Measurements from ENCODE around the gene SETD2.
A peak's percentile ranks its signal among the peaks of the same experiment; 100 is the strongest.
"Not testable (repeated sequence)": the region's sequence is repeated elsewhere in the genome, so short reads cannot be mapped to it uniquely, and the experiment has no call there.

SETD2 gene

DNA sequence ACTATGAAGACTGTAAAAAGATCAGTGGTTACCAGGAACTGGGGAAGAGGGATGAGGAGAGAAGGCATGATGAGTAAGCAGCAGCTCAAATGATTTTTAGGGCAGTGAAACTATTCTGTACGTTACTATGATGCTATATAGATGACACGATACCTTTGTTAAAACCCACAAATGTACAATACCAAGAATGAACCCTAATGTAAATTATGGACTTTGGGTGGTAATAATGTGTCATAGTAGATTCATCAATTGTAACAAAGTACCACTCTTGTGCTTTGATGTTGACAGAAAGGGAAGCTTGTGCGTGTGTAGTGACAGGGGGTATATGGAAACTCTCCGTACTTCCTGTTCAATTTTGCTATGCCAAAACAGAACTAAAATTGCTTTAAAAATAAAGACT lies 132.9 kb downstream of the SETD2 start:
- DNase-seq, result peak; percentile 31

GRCh38 chr3:47028667-47029066 lies 135.2 kb downstream of the SETD2 start:
- DNase-seq, result no peak

GRCh38 chr3:47028146-47028545 lies 135.8 kb downstream of the SETD2 start:
- no peak for DNase-seq

DNA sequence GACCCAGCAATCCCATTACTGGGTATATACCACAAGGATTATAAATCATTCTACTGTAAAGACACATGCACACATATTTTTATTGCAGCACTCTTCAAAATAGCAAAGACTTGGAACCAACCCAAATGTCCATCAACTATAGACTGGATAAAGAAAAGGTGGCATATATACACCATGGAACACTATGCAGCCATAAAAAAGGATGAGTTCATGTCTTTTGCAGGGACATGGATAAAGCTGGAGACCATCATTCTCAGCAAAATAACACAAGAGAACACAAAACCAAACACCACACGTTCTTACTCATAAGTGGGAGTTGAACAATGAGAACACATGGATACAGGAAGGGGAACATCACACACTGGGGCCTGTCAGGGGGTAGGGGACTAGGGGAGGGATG lies 137.5 kb downstream of the SETD2 start:
- not testable (repeated sequence) for DNase-seq

GRCh38 chr3:47024932-47025331 lies 139.0 kb downstream of the SETD2 start:
- DNase-seq, result no peak

DNA sequence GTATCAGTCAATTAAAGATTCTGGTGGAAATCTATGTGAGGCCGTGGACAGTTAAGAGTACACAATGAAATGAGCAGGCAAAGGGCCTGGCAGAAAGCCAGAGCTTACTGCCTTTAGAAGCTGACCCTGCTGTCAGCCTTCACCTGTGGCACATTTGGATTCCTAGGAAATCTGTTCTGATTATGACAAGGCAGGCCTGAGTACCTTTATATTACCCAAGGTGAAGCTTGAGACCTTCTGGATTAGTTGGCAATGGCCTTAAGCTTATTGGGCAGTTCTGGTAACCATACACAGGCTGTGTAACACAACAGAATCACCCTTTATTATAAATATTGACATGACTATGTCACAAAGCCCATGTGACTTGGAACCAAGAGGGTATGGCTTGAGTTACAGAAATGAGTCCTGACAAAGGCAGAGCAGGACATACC lies 141.3 kb downstream of the SETD2 start:
- no peak for DNase-seq

DNA sequence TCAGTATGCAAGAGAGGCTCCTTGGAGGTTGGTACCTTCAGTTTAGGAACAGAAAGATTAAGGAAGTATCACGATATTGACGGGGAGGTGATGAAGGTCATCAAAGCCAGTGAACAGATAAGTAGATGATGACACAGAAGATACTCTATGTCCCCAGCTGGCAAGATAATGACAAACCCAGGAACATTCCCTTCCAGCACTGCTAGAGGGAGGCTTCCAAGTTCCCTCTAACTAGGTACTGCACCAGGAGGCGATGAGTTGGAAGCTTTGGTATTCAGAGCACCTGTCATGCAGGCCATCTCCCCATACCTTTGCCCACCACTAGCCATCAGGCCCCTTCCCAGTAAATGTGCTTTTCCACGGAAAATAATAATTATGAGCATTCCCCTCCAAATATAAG lies 143.6 kb downstream of the SETD2 start:
- no peak for DNase-seq

DNA sequence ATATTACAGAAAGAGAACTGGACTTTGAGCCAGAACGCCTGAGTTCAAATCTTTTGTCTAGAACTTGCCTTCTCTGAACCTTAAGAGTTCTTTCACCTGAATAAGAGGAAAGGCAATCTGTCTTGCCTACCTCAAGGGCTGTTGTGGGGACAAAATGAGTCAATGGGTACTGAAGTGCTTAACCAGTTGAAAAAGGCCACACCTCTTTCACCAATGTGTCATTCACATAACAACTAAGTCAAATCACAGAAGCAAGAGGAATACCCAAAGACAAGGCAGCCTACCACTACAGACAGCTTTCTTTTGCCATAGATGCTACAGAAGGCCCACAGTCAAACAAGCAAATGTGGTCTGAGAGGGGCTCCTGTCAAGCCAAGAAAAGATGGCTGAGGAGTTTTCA lies 144.7 kb downstream of the SETD2 start:
- no peak for DNase-seq

- DNase-seq, result no peak
Measured at GRCh38 chr3:47018269-47018611, 145.7 kb downstream of the SETD2 start.

DNA sequence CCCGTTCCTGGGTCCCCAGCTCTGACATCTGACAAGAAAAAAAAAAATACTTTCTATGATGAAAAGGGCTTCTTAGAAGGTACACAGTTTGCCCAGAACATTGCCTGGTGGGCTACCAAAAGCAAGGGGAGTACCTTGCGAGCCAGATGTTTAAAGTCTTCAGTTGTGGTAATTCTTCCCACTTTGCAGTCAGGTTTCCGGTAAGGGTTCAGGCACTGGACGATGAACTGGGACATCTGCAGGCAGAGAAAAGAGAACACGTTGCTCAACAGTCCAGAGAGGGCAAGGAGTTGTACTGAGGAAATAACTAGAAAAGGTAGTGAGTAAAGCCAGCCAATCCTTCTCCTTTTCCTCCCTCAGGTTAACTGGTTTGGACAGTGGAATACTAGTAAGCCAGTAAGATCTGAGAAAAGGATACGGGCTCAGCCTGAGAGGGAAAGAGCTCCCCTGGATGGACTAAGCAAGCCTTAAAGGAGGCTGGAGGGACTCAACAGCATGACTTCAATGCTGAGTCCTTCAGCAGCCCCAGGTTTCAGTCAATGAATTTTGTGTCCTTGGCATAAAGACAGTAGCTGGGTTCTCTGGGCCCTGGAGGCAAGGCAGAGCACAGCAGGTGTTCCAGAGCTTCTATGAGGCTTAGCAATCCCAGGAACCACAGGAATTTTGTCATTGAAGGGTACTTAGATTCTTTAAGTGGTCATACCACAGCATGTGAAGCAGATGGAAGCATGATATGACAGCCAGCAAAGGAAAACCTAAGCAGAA lies 146.2 kb downstream of the SETD2 start:
- DNase-seq, result no peak

DNA sequence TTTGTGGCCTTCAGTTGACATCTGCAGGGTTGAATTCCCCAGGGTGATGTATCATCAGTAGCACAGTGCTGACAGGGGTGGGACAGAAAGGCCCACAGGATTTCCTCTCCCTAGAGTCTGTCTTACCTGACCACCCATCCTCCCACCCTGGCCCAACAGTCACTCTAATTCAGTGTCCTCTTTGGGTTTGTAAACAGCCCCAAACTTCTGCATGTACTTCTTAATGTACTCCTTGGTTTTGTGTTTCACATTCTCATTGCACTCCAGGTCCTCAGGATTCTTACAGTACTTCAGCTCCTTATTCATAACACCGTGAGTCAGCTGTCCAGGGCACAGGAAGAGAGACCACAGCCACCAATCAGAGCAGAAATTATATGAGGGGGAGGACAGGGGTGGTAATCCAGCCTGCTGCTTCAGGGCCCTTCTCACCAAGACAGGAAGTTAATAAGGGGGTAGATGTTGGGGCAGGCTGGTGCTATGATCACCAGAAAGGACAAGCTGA lies 146.9 kb downstream of the SETD2 start:
- no peak for DNase-seq

DNA sequence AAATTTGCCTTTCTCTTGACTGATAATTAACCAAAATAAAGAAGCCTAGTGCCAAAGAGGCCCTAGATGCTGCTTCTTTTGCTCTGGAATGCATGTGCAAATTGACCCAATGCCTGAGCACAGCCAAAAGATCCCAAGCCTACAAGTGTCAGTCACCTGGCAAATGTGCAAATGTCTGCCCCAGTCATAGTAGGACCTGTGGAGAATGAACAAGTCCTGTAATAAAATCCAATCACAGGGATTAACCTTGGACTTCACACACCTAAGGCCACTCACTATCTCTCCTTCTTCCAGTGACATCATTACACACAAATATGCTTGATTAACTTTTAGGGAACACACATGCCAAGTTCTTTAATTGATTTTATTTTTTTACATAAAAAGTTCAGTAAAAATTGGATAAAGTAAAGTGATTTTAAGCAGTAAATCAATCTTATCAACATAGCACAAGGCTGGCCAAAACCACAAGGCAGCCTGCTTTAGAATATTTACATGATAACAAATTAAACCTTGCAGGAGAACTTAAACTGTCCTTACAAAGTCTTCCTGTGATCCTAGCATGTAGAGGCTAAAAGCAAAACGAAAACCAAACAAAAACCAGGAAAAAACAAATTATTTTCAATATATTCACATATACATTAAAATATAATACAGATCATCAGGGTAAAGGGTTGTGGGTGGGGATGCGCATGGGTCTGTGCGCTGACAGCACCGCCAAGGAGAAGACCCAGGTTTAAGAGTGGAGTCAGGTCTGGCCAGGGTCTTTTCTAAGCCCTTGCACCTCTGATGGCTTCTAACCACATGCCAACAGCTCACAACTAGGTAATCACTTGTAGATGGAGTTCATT lies 147.6 kb downstream of the SETD2 start:
- no peak for DNase-seq

DNA sequence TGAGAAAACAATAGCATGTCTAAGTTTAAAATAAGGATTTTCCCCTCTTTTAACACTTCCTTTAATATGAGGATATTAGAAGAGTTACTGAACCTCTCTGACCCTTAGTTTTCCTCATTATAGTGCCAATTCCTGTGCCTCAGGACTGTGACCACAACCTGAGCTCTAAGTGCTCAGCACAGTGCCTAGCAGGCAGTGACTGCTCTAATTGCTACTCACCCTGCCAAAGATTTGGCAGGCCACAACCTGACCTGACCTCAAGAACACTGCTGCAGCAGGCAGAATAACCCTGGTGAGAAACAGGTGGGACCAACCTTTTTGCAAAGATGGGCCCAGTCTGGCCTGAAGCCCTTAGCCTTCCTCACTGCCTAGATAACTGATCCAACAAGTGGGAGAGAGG lies 148.8 kb downstream of the SETD2 start:
- DNase-seq, result no peak

DNA sequence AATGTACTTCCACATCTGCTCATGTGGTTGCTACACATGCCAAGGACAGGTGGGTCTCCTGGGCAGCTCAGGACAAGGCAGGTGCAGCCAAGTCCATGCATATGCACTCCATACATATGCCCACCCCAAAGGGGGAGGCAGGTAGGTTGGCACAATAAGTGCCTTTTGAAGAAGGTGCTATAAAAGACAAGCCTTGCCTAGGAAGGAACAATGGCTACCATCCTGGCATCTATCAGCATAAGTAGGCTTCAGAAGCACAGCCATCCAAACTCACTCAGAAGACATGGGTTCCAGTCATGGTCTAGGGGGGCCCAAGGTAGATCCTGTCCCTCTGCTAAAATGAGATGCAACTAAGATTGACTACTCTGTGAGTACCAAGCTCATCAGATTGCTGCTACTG lies 149.9 kb downstream of the SETD2 start:
- no peak for DNase-seq

- no peak for DNase-seq
Measured at GRCh38 chr3:47013231-47013630, 150.7 kb downstream of the SETD2 start.

GRCh38 chr3:47012342-47013230 lies 151.3 kb downstream of the SETD2 start:
- no peak for DNase-seq

GRCh38 chr3:47011371-47011770 lies 152.5 kb downstream of the SETD2 start:
- no peak for DNase-seq

- no peak for DNase-seq
Measured at GRCh38 chr3:47010910-47011309, 153.0 kb downstream of the SETD2 start.

GRCh38 chr3:47010111-47010712 lies 153.7 kb downstream of the SETD2 start:
- DNase-seq, result no peak

DNA sequence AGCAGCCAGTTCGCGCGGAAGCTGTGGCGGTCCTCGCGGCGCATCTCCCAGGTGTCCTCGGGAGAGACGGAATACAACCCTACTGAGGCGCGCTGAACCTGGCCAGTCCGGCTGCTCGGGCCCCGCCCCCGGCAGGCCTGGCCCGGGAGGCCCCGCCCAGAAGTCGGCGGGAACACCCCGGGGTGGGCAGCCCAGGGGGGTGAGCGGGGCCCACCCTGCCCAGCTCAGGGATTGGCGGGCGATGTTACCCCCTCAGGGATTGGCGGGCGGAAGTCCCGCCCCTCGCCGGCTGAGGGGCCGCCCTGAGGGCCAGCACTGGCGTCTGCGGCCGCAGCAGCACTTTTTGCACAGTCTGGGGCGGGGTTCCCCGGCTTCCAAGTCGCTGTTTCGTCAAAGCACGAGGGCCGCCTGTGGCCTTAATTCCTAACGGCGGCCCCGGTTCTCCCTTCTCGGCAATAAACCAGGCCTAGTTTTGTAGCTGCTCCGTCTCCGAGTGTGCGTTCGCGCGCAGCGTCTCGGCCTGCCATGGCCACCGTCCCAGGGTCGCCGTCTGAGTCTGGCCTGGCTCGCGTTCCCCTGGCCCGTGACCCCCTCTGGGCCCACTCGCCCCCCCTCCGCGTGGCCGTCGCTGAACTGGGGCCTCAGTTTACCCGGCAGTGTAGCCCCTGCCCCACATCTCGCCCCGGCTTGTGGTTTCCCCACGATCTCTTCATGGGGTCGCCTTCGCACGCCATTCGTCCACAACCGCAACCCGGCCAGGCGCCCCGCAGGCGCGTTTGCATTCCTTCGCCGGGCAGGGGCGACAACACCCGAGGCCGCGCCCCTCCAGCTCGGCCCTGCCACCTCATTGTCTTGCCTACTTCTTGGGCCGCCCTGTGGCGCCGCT lies 154.4 kb downstream of the SETD2 start:
- DNase-seq, result peak; percentile 46

GRCh38 chr3:47008851-47009224 lies 155.1 kb downstream of the SETD2 start:
- DNase-seq, result no peak
